C4-2B (cell line): Measurements from ENCODE around the gene ROR1.

ENCODE experiments used
- H3K27ac ChIP-seq: fragments of 450-650 bp; 2 replicates; pipeline ENCODE4 v1.5.1; 2017
- ZFX ChIP-seq: fragments of 450-650 bp; IDR thresholded peaks from 2 replicates; pipeline ENCODE4 v1.6.1; 2017
- TF ChIP-seq, protein P1 (sequence below): fragments of 450-650 bp; conservative IDR thresholded peaks from 2 replicates; pipeline ENCODE4 v1.5.1; 2017; ENCODE audit warnings: mild to moderate bottlenecking

Gene ROR1

DNA sequence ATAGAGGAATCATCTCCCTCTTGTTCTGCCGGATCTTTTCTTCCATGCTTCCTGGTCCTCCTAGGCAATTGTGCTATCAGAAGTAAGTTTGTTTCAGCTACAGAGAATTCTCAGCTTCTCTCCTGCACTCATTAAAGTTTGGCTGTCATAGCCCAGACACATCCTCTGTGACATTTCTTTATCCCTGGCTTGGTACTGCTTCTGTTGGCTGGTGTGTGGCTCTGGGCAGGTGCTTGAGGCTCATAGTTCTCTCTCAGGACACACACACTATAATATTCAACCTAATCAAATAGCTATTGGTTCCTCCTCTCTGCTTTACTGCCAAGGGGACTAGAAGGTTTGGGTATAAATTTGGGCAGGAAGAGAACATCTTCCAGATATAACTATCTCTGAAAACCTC, 172.1 kb downstream of the ROR1 start:
- no peak overlapping the region for H3K27ac ChIP-seq
- TF ChIP-seq, protein P1, sequence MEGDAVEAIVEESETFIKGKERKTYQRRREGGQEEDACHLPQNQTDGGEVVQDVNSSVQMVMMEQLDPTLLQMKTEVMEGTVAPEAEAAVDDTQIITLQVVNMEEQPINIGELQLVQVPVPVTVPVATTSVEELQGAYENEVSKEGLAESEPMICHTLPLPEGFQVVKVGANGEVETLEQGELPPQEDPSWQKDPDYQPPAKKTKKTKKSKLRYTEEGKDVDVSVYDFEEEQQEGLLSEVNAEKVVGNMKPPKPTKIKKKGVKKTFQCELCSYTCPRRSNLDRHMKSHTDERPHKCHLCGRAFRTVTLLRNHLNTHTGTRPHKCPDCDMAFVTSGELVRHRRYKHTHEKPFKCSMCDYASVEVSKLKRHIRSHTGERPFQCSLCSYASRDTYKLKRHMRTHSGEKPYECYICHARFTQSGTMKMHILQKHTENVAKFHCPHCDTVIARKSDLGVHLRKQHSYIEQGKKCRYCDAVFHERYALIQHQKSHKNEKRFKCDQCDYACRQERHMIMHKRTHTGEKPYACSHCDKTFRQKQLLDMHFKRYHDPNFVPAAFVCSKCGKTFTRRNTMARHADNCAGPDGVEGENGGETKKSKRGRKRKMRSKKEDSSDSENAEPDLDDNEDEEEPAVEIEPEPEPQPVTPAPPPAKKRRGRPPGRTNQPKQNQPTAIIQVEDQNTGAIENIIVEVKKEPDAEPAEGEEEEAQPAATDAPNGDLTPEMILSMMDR = no peak
- TF ChIP-seq ZFX = no peak

DNA sequence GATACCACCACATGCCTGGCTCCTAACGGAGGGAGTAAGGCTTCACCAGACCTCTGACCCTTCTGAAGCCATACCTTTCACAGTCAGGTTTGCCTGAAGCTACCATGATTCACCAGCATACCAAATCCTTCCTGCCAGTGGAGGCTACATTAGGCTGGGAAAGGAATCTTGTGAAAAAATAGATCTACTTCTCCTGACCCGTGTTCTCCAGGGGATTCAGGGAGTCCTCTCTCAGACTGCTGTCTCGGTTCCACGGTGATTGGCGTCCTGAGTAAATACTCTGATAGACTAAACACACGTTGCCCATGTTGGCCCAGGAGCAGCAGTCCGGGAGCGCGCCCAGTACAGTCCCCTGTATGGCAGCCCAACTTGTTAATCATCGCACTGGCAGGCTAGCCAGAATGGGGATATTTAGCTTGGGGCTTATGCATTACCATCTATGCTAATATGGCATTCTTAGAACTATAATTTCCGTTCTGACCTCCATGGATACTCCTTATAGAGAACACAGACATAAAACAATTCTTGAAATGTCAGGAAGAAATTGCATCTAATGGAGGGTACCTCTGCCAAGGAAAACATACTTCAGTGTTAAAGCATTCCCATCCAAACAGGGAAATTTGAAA, 173.2 kb downstream of the ROR1 start:
- TF ChIP-seq, protein P1 = no peak
- TF ChIP-seq ZFX = no peak

DNA sequence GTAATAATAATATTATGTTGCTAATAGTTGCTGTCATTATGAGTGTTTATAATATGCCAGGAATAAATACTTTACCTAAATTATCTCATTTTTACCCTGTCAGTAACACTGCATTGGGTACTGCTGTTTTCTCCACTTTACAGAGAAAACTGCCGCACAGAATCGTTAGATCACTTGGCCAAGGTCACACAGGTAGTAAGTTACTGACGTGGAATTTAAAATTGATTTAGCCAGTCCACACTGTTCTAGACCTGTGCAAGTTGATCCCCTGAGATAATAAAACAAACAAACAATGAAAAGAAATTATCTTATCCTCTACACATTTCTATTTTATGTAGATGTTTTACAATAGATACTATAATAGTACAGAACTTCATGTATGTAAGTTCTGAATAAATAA, 174.1 kb downstream of the ROR1 start:
- TF ChIP-seq, protein P1 = no peak
- no peak for TF ChIP-seq ZFX

More for the DNA sequence above, 173.2 kb downstream of the ROR1 start:
- no peak overlapping the region for H3K27ac ChIP-seq

DNA sequence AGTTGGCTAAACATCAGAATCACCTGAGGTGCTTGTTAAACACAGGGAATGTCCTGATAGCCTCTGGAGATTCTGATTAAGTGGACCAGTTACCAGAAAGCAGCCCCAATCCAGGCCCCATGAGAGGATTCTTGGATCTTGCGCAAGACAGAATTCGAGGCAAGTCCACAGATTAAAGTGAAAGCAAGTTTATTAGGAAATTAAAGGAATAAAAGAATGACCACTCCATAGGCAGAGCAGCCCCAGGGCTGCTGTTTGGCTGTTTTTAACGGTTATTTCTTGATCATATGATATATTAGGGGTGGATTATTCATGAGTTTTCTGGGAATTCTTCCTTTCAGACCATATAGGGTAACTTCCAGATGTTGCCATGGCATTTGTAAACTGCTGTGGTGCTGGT, 176.2 kb downstream of the ROR1 start:
- TF ChIP-seq, protein P1 = no peak
- TF ChIP-seq ZFX = no peak
- H3K27ac ChIP-seq = no peak overlapping the region

More for the DNA sequence above, 174.1 kb downstream of the ROR1 start:
- H3K27ac ChIP-seq = no peak overlapping the region

DNA sequence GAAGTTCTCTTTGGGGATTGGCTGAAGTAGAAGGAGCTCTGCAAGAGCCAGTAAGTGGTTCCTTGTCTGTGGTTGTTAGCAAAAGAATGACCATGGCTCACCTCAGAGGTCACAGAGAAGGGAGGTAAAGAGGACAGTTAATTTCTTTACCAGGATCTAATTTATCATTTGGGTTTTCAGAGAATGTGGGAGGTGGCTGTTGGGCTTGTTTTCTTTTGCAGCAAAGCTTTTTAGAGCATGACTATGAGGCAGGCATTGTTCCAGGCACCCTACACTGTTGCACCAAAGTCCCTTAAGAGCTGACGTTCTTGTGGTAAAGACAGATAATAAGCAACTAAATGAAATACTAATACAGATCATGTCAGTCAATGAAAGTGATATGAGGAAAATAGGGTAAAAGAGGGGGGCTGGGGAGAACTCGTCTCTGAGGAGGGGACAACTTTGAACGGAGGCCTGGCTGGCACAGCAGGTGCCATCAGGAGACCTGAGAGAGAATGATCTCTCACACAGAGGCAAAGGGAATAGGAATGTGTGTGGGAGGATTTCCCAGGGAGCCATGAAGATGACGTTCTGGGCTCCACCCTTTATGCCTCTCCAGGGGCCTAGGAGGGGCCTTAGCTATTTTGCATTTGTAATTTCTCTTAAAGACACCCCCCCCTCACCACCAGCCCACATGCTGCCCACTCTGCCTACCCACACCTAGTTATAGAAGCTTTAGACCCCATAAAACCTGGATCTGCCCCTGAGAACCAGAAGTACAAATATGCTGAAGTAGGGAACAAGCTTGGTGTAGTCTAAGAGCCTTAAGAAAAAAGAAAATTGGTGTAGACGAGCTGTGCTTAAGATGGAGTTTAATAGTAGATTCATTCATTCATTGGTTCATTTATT, 177.5 kb downstream of the ROR1 start:
- TF ChIP-seq ZFX = no peak
- TF ChIP-seq, protein P1 = no peak
- H3K27ac ChIP-seq = no peak overlapping the region

DNA sequence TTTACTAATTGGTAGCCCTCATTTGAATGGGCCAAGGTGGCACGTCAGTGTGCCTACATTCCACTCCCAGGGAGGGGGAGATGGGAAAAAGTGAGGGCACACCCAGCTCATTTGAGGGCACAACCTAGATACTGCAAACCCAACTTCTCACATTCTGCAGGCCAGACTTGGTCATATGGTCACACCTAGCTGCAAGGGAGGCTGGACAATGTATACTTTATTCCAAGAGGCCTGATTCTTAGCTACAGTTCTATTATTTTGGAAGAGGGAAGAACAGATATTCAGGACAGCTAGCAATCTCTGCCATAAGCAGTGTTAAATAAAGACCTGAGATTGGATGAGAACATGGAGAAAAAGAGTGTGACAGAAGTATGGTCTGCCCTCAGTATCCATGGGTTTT, 180.4 kb downstream of the ROR1 start:
- H3K27ac ChIP-seq = no peak overlapping the region
- TF ChIP-seq, protein P1 = no peak
- no peak for TF ChIP-seq ZFX
